Keratinocyte (primary cell): Measurements from ENCODE around the gene P2RY2. TPM values are rescaled to one million over a fixed set of nuclear protein-coding genes. Genes with fewer than 3 reads are reported as not detected.

Source experiments
- DNase-seq: peaks from one replicate; pipeline ENCODE4 v3.0.0-alpha.2; 2011; ENCODE audit warnings: low read depth, missing footprints, low spot score
- FAIRE-seq: peaks from 2 replicates; lab custom pipeline; 2011; peaks lifted over from hg19 to GRCh38; lab: Jason Lieb, UNC
- H2AFZ ChIP-seq: 2 replicates; pipeline ENCODE4 v1.6.0; 2012; ENCODE audit warnings: low read length, control low read depth, inconsistent platforms; ENCODE audit not compliant: control insufficient read depth
- H3K27ac ChIP-seq: 2 replicates; pipeline ENCODE4 v1.5.1; 2011; ENCODE audit warnings: low read length; ENCODE audit not compliant: control insufficient read depth, insufficient read depth
- H3K27me3 ChIP-seq: 3 replicates; pipeline ENCODE4 v1.6.0; 2011; ENCODE audit warnings: low read length; ENCODE audit not compliant: control insufficient read depth, insufficient read depth; ENCODE audit errors: extremely low read depth
- H3K36me3 ChIP-seq, 2 experiments: 2 replicates in 1 of 2; 3 replicates in 1 of 2; pipeline ENCODE4 v1.5.1; 2011; ENCODE audit warnings: low read length in 2 of 2, mild to moderate bottlenecking in 1 of 2; ENCODE audit not compliant: control insufficient read depth in 2 of 2, insufficient read depth in 2 of 2; ENCODE audit errors: extremely low read depth in 1 of 2
- H3K4me1 ChIP-seq: 3 replicates; pipeline ENCODE4 v1.5.1; 2011; ENCODE audit warnings: low read length; ENCODE audit not compliant: control insufficient read depth, insufficient read depth; ENCODE audit errors: extremely low read depth
- H3K4me2 ChIP-seq: 3 replicates; pipeline ENCODE4 v1.6.0; 2011; ENCODE audit warnings: low read depth, low read length; ENCODE audit not compliant: control insufficient read depth, insufficient read depth; ENCODE audit errors: extremely low read depth
- H3K4me3 ChIP-seq, 3 experiments: fragments of 200-600 bp in 1 of 3; sonication (generic) in 1 of 3; 2 replicates in 2 of 3; 3 replicates in 1 of 3; pipeline ENCODE4 v1.5.1; 2011 to 2016; ENCODE audit warnings: low read length in 3 of 3, mild to moderate bottlenecking in 3 of 3, control low read depth in 2 of 3, inconsistent platforms in 1 of 3, low read depth in 1 of 3, mixed read lengths in 1 of 3, mixed run types in 1 of 3, moderate library complexity in 1 of 3; ENCODE audit not compliant: control insufficient read depth in 2 of 3, insufficient read depth in 2 of 3; ENCODE audit errors: extremely low read depth in 1 of 3
- H3K79me2 ChIP-seq: 2 replicates; pipeline ENCODE4 v1.6.0; 2012; ENCODE audit warnings: low read length; ENCODE audit not compliant: control insufficient read depth, insufficient read depth
- H3K9ac ChIP-seq: 3 replicates; pipeline ENCODE4 v1.6.0; 2011; ENCODE audit warnings: low read length; ENCODE audit not compliant: control insufficient read depth, insufficient read depth; ENCODE audit errors: extremely low read depth
- H3K9me1 ChIP-seq: 3 replicates; pipeline ENCODE4 v1.6.0; 2011; ENCODE audit warnings: low read length; ENCODE audit not compliant: control insufficient read depth, insufficient read depth; ENCODE audit errors: extremely low read depth
- H3K9me3 ChIP-seq: 2 replicates; pipeline ENCODE4 v1.5.1; 2012; ENCODE audit warnings: low read depth, low read length; ENCODE audit not compliant: control insufficient read depth
- H4K20me1 ChIP-seq: 3 replicates; pipeline ENCODE4 v1.6.0; 2011; ENCODE audit warnings: low read length; ENCODE audit not compliant: control insufficient read depth, insufficient read depth; ENCODE audit errors: extremely low read depth
- CTCF ChIP-seq, 3 experiments: IDR thresholded peaks in 1 of 3; conservative IDR thresholded peaks in 1 of 3; optimal IDR thresholded peaks in 1 of 3; 2 replicates in 2 of 3; 3 replicates in 1 of 3; pipeline versions ENCODE3 to v1.5.1; 2011; ENCODE audit warnings: low read length in 3 of 3, mild to moderate bottlenecking in 3 of 3, moderate library complexity in 2 of 3, control low read depth in 1 of 3, inconsistent platforms in 1 of 3; ENCODE audit not compliant: insufficient read depth in 2 of 3; ENCODE audit errors: extremely low read depth in 1 of 3
- EZH2 ChIP-seq: IDR thresholded peaks from one replicate; pipeline ENCODE4 v1.6.1; 2012; ENCODE audit warnings: inconsistent platforms, mild to moderate bottlenecking, low read length, moderate library complexity
- dilution Hi-C: fragments of 300-500 bp; cut with MboI; formaldehyde crosslinking; loops from one replicate; pipeline ENCODE4 v1.7.0; 2020; ENCODE audit warnings: low sequenced_read_pairs; ENCODE audit not compliant: extremely low pct_ligation_motif_present
- polyA plus RNA-seq, 5 experiments: library from polyadenylated mRNA; depleted of rRNA in 3 of 5; stranded (reverse) in 3 of 5; stranded (forward) in 1 of 5; unstranded in 1 of 5; fragments of >200 nt; gene quantifications; 1 replicate in 1 of 5; 2 replicates in 3 of 5; 3 replicates in 1 of 5; pipeline versions ENCODE4 v1.2.1 to v1.2.3, GENCODE V29; 2011 to 2012; ENCODE audit warnings: missing spikeins in 2 of 5, low read depth in 1 of 5, low replicate concordance in 1 of 5

Gene P2RY2
- polyA plus RNA-seq, 1 donor (not counting 4 experiments of a cell fraction or from before 2014, with no cell fraction given), result 5.1 TPM

- H4K20me1 ChIP-seq, result no peaks in the 10 kb centered on the region
- FAIRE-seq (peak; percentile 77), DNase-seq (peak; percentile 98)
- H3K4me3 ChIP-seq, result peak overlapping the region; percentile 9 to 63 (median 42)
- H3K27ac ChIP-seq, result peak overlapping the region; percentile 87
- no peaks in the 10 kb centered on the region for H3K9me1 ChIP-seq
- no peaks in the 10 kb centered on the region for H3K27me3 ChIP-seq
- TF ChIP-seq CTCF (optimal IDR thresholded peaks at IDR 0.05 in 1 of 3, IDR thresholded peaks at IDR 0.05 in 1 of 3, conservative IDR thresholded peaks at IDR 0.05 in 1 of 3; ENCODE audit: extremely low read depth in 1 of 3, insufficient read depth in 2 of 3, low read length in 3 of 3) (no peak), EZH2 (no peak)
- no peaks in the 10 kb centered on the region for H3K9me3 ChIP-seq
- H3K79me2 ChIP-seq, result no peaks in the 10 kb centered on the region
- H3K4me1 ChIP-seq, result peaks cover 41% of the 10 kb centered on the region
- H2AFZ ChIP-seq, result peak overlapping the region; percentile 63
- no peaks in the 10 kb centered on the region for H3K36me3 ChIP-seq
- peak overlapping the region; percentile 56 for H3K9ac ChIP-seq
- dilution Hi-C loops, result no loop called here
- peak overlapping the region; percentile 90 for H3K4me2 ChIP-seq
These were observed 31.7 kb upstream of the P2RY2 start for GRCh38 chr11:73186294-73186850.

- TF ChIP-seq CTCF (optimal IDR thresholded peaks at IDR 0.05 in 1 of 3, IDR thresholded peaks at IDR 0.05 in 1 of 3, conservative IDR thresholded peaks at IDR 0.05 in 1 of 3; ENCODE audit: extremely low read depth in 1 of 3, insufficient read depth in 2 of 3, low read length in 3 of 3), result no peak
- no peak for TF ChIP-seq EZH2
- H4K20me1 ChIP-seq, result no peaks in the 10 kb centered on the region
- H2AFZ ChIP-seq, result no peak overlapping the region
- no peak overlapping the region for H3K4me3 ChIP-seq
- FAIRE-seq (no peak), DNase-seq (no peak)
- H3K4me2 ChIP-seq, result no peak overlapping the region
- dilution Hi-C loops, result no loop called here
- no peaks in the 10 kb centered on the region for H3K36me3 ChIP-seq
- H3K27me3 ChIP-seq, result no peaks in the 10 kb centered on the region
- H3K27ac ChIP-seq, result peak overlapping the region; percentile 87
- H3K9me3 ChIP-seq, result no peaks in the 10 kb centered on the region
- peaks cover 45% of the 10 kb centered on the region for H3K4me1 ChIP-seq
- H3K9me1 ChIP-seq, result no peaks in the 10 kb centered on the region
- H3K79me2 ChIP-seq, result no peaks in the 10 kb centered on the region
- H3K9ac ChIP-seq, result no peak overlapping the region
These were observed 31.2 kb upstream of the P2RY2 start for GRCh38 chr11:73186886-73187285.
